Vagina (tissue), 2 donors: Measurements from ENCODE around the gene EOLA1. TPM values are rescaled to one million over a fixed set of nuclear protein-coding genes. Genes with fewer than 3 reads are reported as not detected.
"Not testable (repeated sequence)": the region's sequence is repeated elsewhere in the genome, so short reads cannot be mapped to it uniquely, and the experiment has no call there.

Source experiments
- DNase-seq, 2 donors: peaks; one replicate each; pipeline ENCODE4 v3.0.0-alpha.2; 2017; ENCODE audit errors: extremely low spot score in 2 of 2
- H3K27ac ChIP-seq: fragments of 200-600 bp; sonication (generic); one replicate; pipeline ENCODE4 v1.5.1; 2019
- H3K27me3 ChIP-seq: fragments of 200-600 bp; sonication (generic); one replicate; pipeline ENCODE4 v1.5.1; 2019
- H3K36me3 ChIP-seq, 2 donors: fragments of 200-600 bp; sonication (generic); one replicate each; pipeline ENCODE4 v1.5.1; 2017 to 2019
- H3K4me1 ChIP-seq: fragments of 200-600 bp; sonication (generic); one replicate; pipeline ENCODE4 v1.5.1; 2019
- H3K4me3 ChIP-seq, 2 donors: fragments of 200-600 bp; sonication (generic); 1 replicate in 1 of 2; 2 replicates in 1 of 2; pipeline ENCODE4 v1.5.1; 2016 to 2019
- H3K9me3 ChIP-seq: fragments of 200-600 bp; sonication (generic); one replicate; pipeline ENCODE4 v1.5.1; 2019
- CTCF ChIP-seq, 3 experiments: fragments of 450-650 bp in 2 of 3; fragments of 200-600 bp in 1 of 3; sonication (generic) in 1 of 3; IDR thresholded peaks; one replicate each; pipeline ENCODE4 v1.5.1; 2017 to 2019; ENCODE audit warnings: antibody characterized with exemption in 3 of 3, mild to moderate bottlenecking in 2 of 3, moderate library complexity in 2 of 3
- POLR2A ChIP-seq, 2 donors: fragments of 450-650 bp; IDR thresholded peaks; one replicate each; pipeline ENCODE4 v1.6.1; 2017; ENCODE audit warnings: antibody characterized with exemption in 2 of 2, mild to moderate bottlenecking in 2 of 2, moderate library complexity in 2 of 2
- POLR2AphosphoS5 ChIP-seq, 2 donors: sonication (generic); formaldehyde crosslinking; IDR thresholded peaks; one replicate each; pipeline ENCODE4 v1.9.0; 2017; ENCODE audit warnings: antibody characterized with exemption in 2 of 2, mild to moderate bottlenecking in 2 of 2, low read depth in 1 of 2; ENCODE audit not compliant: insufficient read depth in 1 of 2
- intact Hi-C: fragments of 100-400 bp; cut with DNase I; formaldehyde crosslinking; loops from one replicate; pipeline ENCODE4 v1.15.1; 2023
- total RNA-seq: library from RNA; depleted of rRNA; stranded (reverse); fragments of >200 nt; gene quantifications from one replicate; pipeline ENCODE4 v1.2.3, GENCODE V29; 2016

EOLA1 gene
- total RNA-seq, 1 donor from 2014 or later = 9.8 TPM

- Histone ChIP-seq H3K4me3 (no peak overlapping the region), H3K9me3 (no peaks in the 10 kb centered on the region), H3K27ac (no peak overlapping the region), H3K4me1 (no peaks in the 10 kb centered on the region), H3K27me3 (no peaks in the 10 kb centered on the region), H3K36me3 (peaks cover 0 to 28% of the 10 kb centered on the region in 2 donors)
- intact Hi-C loops = no loop called here
- DNase-seq = peak; percentile 72 to 78
- TF ChIP-seq POLR2AphosphoS5 (IDR thresholded peaks at IDR 0.05; ENCODE audit: insufficient read depth in 1 of 2, low read depth in 1 of 2) (peak in 1 of 2 donors; percentile 19), CTCF (IDR thresholded peaks at IDR 0.05) (no peak), POLR2A (IDR thresholded peaks at IDR 0.05) (no peak)
Measured at GRCh38 chrX:149495573-149496071, 45.2 kb upstream of the EOLA1 start.

GRCh38 chrX:149497054-149497453 lies 43.8 kb upstream of the EOLA1 start:
- no peaks in the 10 kb centered on the region for H3K27me3 ChIP-seq
- no peaks in the 10 kb centered on the region for H3K4me1 ChIP-seq
- no peak for TF ChIP-seq CTCF (IDR thresholded peaks at IDR 0.05)
- no peak for TF ChIP-seq POLR2A (IDR thresholded peaks at IDR 0.05)
- TF ChIP-seq POLR2AphosphoS5 (IDR thresholded peaks at IDR 0.05; ENCODE audit: insufficient read depth in 1 of 2, low read depth in 1 of 2) = no peak
- no peak overlapping the region for H3K27ac ChIP-seq
- intact Hi-C loops = no loop called here
- no peaks in the 10 kb centered on the region for H3K9me3 ChIP-seq
- peak in 1 of 2 donors; percentile 27 for DNase-seq
- H3K4me3 ChIP-seq = no peak overlapping the region
- H3K36me3 ChIP-seq = peaks cover 0 to 34% of the 10 kb centered on the region in 2 donors

GRCh38 chrX:149497626-149498025 lies 43.2 kb upstream of the EOLA1 start:
- Histone ChIP-seq H3K4me3 (no peak overlapping the region), H3K36me3 (peaks cover 0 to 38% of the 10 kb centered on the region in 2 donors), H3K9me3 (no peaks in the 10 kb centered on the region), H3K27ac (no peak overlapping the region), H3K4me1 (no peaks in the 10 kb centered on the region), H3K27me3 (no peaks in the 10 kb centered on the region)
- intact Hi-C loops = no loop called here
- no peak for DNase-seq
- TF ChIP-seq POLR2A (IDR thresholded peaks at IDR 0.05) (no peak), CTCF (IDR thresholded peaks at IDR 0.05) (no peak), POLR2AphosphoS5 (IDR thresholded peaks at IDR 0.05; ENCODE audit: insufficient read depth in 1 of 2, low read depth in 1 of 2) (no peak)

GRCh38 chrX:149498767-149499166 lies 42.0 kb upstream of the EOLA1 start:
- intact Hi-C loops = no loop called here
- Histone ChIP-seq H3K4me3 (no peak overlapping the region), H3K36me3 (peaks cover 0 to 34% of the 10 kb centered on the region in 2 donors), H3K27ac (no peak overlapping the region), H3K9me3 (no peaks in the 10 kb centered on the region), H3K4me1 (peaks cover under 1% of the 10 kb centered on the region), H3K27me3 (no peaks in the 10 kb centered on the region)
- DNase-seq = no peak
- TF ChIP-seq CTCF (IDR thresholded peaks at IDR 0.05) (no peak), POLR2AphosphoS5 (IDR thresholded peaks at IDR 0.05; ENCODE audit: insufficient read depth in 1 of 2, low read depth in 1 of 2) (no peak), POLR2A (IDR thresholded peaks at IDR 0.05) (no peak)

GRCh38 chrX:149499766-149500165 lies 41.0 kb upstream of the EOLA1 start:
- Histone ChIP-seq H3K27me3 (no peaks in the 10 kb centered on the region), H3K4me1 (peaks cover 5% of the 10 kb centered on the region), H3K27ac (no peak overlapping the region), H3K9me3 (no peaks in the 10 kb centered on the region), H3K4me3 (no peak overlapping the region), H3K36me3 (peaks cover 0 to 34% of the 10 kb centered on the region in 2 donors)
- peak in 1 of 2 donors; percentile 62 for DNase-seq
- intact Hi-C loops = no loop called here
- no peak for TF ChIP-seq POLR2A (IDR thresholded peaks at IDR 0.05)
- no peak for TF ChIP-seq CTCF (IDR thresholded peaks at IDR 0.05)
- no peak for TF ChIP-seq POLR2AphosphoS5 (IDR thresholded peaks at IDR 0.05; ENCODE audit: insufficient read depth in 1 of 2, low read depth in 1 of 2)

GRCh38 chrX:149502923-149503322 lies 37.9 kb upstream of the EOLA1 start:
- H3K27me3 ChIP-seq, intact Hi-C loops, H3K4me1 ChIP-seq, H3K27ac ChIP-seq, H3K4me3 ChIP-seq, H3K9me3 ChIP-seq: not testable (repeated sequence)
- DNase-seq = peak in 1 of 2 donors; percentile 42
- peaks cover 0 to 25% of the 10 kb centered on the region in 2 donors for H3K36me3 ChIP-seq

GRCh38 chrX:149503446-149503845 lies 37.4 kb upstream of the EOLA1 start:
- H3K9me3 ChIP-seq, H3K27ac ChIP-seq, H3K27me3 ChIP-seq, H3K4me1 ChIP-seq, DNase-seq, intact Hi-C loops: not testable (repeated sequence)
- Histone ChIP-seq H3K36me3 (peaks cover 0 to 25% of the 10 kb centered on the region in 2 donors), H3K4me3 (peak overlapping the region; percentile 54 to 61)
